DMS53 treated with DMSO at 0.1 percent for 48 hours (cell line): Measurements from ENCODE around the gene ELOF1.
"Not testable (repeated sequence)": the region's sequence is repeated elsewhere in the genome, so short reads cannot be mapped to it uniquely, and the experiment has no call there.

Experiments used
- DNase-seq: peaks from one replicate; lab custom pipeline; 2025; ENCODE audit not compliant: unreplicated experiment; lab: John Stamatoyannopoulos, UW

Gene ELOF1

DNA sequence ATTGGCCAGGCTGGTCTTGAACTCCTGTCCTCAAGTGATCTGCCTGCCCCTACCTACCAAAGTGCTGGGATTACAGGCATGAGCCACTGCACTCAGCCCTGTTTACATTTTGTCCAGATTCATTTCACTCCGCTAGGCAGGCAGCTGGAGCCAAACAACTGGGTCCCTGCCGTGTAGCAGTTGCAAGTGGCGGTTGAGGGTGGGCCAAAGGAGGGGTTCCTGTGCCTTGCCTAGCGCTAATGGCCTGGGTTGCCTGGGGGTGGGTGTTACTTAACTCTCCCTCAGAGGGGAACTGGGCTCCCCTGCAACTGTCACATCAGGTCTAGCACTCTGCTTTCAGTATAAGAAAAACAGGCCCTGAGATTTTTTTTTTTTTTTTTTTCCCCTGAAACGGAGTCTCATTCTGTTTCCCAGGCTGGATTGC lies 11.0 kb upstream of the ELOF1 start:
- no peak for DNase-seq

GRCh38 chr19:11566164-11566563 lies 7.1 kb upstream of the ELOF1 start:
- DNase-seq, result no peak

DNA sequence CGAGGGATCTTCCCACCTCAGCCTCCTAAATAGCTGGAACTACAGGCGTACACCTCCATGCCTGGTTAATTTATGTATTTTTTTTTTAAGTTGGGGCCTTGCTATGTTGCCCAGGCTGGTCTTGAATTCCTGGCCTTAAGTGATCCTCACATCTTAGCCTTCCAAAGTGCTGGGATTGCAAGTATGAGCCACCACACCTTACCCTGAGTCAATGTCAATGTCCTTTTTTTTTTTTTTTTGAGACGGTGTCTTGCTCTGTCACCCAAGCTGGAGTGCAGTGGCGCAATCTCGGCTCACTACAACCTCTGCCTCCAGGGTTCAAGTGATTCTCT lies 6.6 kb upstream of the ELOF1 start:
- not testable (repeated sequence) for DNase-seq

- not testable (repeated sequence) for DNase-seq
These were observed 5.2 kb upstream of the ELOF1 start for GRCh38 chr19:11564082-11564807.

DNA sequence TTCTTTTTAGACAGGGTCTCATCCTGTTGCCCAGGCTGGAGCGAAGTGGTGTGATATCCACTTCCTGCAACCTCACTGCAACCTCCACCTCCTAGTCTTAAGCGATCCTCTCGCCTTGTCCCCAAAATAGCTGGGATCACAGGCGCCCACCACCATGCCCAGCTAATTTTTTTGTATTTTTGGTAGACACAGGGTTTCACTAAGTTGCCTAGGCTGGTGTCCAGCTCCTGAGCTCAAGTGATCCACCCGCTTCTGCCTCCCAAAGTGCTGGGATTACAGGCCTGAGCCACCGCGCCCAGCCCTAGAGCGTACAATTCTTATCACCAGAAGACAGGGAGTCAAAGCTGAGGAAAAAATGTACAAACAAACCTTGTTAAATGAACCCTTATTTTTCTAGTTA lies 4.5 kb upstream of the ELOF1 start:
- DNase-seq, result no peak

- DNase-seq, result no peak
These were observed 1.5 kb upstream of the ELOF1 start for GRCh38 chr19:11560404-11561051.

- no peak for DNase-seq
These were observed 2.2 kb downstream of the ELOF1 start for GRCh38 chr19:11556634-11557420.

DNA sequence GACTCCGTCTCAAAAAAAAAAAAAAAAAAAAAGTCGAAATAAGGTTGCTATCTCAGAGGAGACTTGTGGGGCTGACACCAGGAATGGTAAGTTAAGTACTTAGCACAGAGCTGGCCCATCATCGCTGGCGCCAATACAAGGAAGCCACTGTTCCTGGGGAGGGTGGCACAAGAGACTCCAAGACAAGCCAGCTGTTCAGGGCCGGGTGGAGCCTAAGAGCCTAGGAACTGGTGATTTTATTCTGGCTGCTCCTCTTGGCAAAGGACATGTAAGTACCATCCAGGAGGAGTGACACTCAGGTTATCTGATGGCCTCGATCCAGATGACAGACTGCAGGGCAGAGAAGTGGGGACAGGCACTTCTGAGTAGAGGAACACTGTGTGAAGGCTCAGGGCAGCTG lies 3.8 kb downstream of the ELOF1 start:
- DNase-seq, result no peak

DNA sequence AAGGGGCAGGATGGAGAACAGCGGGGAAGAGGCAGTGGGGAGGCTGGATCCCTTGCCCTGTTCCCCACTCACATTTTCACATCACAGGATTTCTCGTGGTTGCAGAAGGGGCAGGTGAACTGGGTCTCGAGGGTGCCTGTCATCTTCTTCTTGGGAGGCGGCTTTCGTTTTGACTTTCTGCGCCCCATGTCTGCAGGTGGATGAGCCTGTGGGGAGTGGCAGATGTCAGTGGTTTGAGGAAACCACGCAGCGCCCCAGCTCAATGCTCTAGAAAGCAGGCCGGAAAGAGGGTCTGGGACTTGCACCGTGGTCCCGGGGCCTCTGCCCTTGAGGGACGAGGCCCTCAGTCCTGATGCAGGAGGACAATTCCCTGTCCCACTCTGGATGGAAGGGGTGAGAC lies 4.9 kb downstream of the ELOF1 start:
- DNase-seq, result no peak

DNA sequence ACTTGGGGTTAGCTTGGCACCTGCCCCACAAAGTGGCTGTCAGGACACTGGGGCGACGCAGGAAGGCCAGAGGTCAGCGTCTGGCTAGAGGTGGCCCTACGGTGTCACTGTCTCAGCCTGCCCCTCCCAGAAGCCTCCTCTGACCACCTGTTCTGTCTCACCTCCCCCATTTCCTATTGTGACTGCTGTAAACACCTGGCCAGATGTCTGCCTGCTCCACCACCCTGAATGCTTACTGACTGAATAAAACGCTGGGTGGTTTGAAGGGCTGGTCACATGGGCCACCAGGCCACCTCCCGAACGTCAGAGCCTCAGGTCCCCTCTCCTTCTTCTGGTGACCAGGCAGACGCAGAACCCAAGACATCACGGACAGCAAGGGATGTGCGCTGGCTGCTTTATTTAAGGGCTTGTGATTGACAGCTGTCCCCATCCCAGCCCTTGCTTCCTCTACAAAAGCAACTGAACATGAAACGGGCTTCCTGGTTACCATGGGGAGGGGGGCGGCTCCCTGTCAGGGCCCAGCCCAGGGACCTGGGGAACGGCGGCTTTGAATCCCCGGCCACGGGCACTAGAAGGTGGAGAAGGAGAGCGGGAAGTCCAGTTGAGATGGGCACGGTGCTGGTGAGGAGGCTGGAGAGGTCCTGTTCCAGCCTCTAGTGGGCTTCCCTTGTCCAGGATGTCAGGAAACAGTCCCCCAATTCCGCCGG lies 6.2 kb downstream of the ELOF1 start:
- no peak for DNase-seq

DNA sequence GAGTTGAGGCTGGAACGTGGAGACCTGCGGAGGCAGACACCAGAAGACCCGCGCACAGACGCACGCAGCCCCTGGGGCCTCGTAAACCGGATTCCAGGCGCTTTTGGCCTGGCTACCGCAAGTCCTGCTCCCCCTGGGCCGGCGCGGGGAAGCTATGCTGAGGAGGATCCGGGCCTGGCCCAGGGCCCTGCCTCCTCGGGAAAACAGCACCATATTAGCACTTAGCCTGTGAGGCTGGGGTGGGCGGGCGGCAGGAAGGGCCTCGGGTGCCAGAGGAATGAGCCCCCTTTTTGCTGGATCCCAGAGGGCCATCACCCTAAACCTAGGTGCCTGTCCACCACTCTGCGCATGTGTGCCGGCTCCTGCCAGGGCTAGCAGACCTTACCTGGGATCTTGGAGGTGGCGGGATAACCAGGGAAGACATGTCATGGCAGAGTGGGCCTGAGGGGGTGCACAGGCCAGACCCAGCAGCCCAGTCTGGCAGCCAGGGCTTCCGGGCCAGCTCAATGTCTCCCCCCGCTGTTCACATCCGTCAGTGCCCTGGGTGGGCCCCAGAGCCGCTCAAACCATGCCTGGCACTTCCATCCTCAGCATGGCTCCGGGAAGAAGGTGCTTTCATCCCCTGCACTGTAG lies 7.3 kb downstream of the ELOF1 start:
- DNase-seq, result no peak

DNA sequence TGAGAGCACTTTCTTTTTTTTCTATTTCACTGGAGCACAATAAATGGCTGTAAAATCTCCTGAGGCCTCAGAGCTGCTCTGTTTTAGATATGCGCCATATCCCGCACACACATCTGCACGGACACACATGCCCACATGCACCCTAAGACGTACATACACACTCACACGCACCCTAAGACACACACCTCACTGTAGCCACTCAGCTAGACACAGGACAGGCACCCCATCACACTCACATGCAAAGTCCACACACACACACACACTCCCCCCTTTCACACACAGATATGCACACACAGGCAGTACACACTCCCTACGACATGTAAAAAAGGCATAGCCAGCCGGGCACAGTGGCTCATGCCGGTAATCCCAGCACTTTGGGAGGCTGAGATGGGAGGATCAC lies 8.8 kb downstream of the ELOF1 start:
- DNase-seq, result no peak

- no peak for DNase-seq
These were observed 9.6 kb downstream of the ELOF1 start for GRCh38 chr19:11549386-11549953.

- no peak for DNase-seq
These were observed 10.9 kb downstream of the ELOF1 start for GRCh38 chr19:11547929-11548700.

GRCh38 chr19:11541238-11541637 lies 17.8 kb downstream of the ELOF1 start:
- DNase-seq, result no peak

DNA sequence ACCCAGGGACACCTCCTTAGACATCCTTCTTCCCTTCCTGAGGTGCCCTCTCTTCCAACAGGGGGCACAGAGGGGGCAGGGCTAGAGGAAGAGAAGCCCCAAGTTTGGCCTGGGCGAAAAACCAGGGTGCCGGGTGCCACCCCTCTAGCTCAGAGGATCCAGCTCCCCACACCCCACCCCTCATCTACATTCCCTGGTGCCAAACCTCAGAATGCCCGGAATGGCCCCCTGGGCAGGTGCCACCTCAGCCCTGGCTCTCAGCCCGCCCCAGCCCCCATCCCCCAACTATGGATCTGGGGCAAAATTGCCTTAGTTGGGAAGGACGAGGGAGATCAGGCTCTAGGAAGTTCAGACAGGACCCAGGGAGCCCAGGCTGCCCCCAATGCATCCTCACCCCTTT lies 18.4 kb downstream of the ELOF1 start:
- no peak for DNase-seq

DNA sequence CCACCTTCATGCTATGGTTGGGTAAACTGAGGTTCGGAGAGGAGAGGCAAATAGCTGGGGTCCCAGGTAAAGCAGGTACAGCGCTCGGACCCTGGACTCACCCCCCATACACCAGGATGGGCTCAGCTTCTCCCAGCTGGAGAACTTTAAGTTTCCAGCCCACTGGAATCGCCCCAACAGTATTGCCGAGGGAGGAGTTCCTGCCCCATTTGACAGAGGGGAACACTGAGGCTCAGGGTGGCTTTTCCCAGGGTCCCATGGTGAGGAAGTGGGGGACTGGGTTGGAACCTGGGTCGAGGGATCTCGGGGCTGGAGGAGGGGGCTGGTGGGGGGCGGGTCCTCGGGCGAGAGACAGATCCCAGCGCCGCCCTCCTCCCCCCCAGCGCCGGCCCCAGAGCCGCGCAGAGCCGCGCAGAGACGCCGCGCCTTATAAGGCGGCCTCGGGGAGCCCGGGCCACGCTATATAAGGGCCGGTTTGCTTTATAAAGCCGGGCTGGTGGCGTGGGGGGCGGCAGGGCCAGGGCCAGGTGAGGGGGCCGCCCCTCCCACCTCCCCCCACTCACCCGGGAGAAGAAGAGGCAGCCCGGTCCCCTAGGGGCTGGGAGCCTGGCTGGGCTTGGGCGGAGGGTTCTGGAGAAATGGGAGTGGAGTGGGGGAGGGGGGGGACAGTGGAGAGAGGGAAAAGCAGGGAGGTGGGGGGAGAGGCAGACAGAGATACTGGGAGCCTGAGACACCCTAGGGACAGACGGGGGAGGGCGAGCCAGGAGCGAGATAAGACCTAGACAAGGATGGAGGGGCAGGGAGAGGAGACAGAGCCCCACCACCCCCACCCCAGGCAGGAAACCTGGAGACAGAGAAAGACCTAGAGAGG lies 19.3 kb downstream of the ELOF1 start:
- no peak for DNase-seq

DNA sequence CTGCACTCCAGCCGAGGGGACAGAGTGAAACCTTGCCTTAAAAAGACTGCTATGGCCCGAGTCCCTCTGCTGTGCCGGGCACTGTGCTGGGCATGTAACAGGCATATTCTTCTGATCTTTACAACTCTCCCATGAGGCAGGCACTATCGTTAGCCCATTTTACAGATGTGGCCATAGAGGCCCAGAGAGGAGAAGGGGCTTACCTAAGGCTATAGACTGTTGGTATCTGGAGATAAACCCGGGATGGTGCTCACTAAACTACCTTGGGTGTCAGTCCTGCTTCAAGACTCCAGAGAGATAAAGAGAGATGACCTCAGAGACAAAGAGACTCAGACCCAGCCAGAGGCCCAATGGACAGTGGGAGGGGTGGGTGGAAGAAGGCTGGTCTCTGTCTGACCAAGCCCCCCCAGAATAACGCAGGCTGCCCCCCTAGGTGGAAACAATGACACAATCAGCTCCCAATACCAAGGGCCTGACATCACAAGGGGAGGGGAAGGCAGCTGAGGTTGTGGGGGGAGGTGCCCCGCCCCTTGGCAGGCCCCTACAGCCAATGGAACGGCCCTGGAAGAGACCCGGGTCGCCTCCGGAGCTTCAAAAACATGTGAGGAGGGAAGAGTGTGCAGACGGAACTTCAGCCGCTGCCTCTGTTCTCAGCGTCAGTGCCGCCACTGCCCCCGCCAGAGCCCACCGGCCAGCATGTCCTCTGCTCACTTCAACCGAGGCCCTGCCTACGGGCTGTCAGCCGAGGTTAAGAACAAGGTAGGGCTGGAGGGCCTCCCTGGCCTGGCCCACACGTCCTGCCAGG lies 20.6 kb downstream of the ELOF1 start, which contains the start of gene CNN1:
Gene CNN1, plus strand, starts transcription at position 620 of the 805 bp plus-strand sequence. Its CDS starts 77 bp downstream, at position 697.
- no peak for DNase-seq
